NOMO-1 treated with DMSO at 0.1 percent for 48 hours (cell line): ENCODE data around the gene BDKRB2.

ENCODE experiments used
- DNase-seq: peaks from one replicate; lab custom pipeline; 2025; ENCODE audit not compliant: unreplicated experiment; lab: John Stamatoyannopoulos, UW

The BDKRB2 gene

GRCh38 chr14:96268431-96269358, 64.1 kb downstream of the BDKRB2 start:
- DNase-seq = no peak

- DNase-seq = no peak
Measured at GRCh38 chr14:96269359-96269710, 64.7 kb downstream of the BDKRB2 start.

- DNase-seq = no peak
Measured at GRCh38 chr14:96270565-96271420, 66.2 kb downstream of the BDKRB2 start.

- DNase-seq = peak; percentile 44
Measured at GRCh38 chr14:96271421-96271762, 66.8 kb downstream of the BDKRB2 start.

GRCh38 chr14:96272777-96273473, 68.3 kb downstream of the BDKRB2 start:
- no peak for DNase-seq

GRCh38 chr14:96273629-96274028, 69.0 kb downstream of the BDKRB2 start:
- DNase-seq = no peak

GRCh38 chr14:96274122-96274521, 69.5 kb downstream of the BDKRB2 start:
- DNase-seq = no peak

GRCh38 chr14:96274543-96274942, 69.9 kb downstream of the BDKRB2 start:
- no peak for DNase-seq

GRCh38 chr14:96275177-96276112, 70.8 kb downstream of the BDKRB2 start:
- peak; percentile 22 for DNase-seq

GRCh38 chr14:96277890-96278289, 73.3 kb downstream of the BDKRB2 start:
- DNase-seq = no peak

GRCh38 chr14:96279564-96279963, 74.9 kb downstream of the BDKRB2 start:
- no peak for DNase-seq

- DNase-seq = no peak
Measured at GRCh38 chr14:96280104-96280503, 75.5 kb downstream of the BDKRB2 start.

GRCh38 chr14:96281486-96281885, 76.8 kb downstream of the BDKRB2 start:
- no peak for DNase-seq

- DNase-seq = no peak
Measured at GRCh38 chr14:96284008-96284407, 79.4 kb downstream of the BDKRB2 start.

- no peak for DNase-seq
Measured at GRCh38 chr14:96284430-96284829, 79.8 kb downstream of the BDKRB2 start.

- DNase-seq = no peak
Measured at GRCh38 chr14:96285667-96286066, 81.0 kb downstream of the BDKRB2 start.

GRCh38 chr14:96286251-96286650, 81.6 kb downstream of the BDKRB2 start:
- DNase-seq = no peak

- no peak for DNase-seq
Measured at GRCh38 chr14:96287856-96288255, 83.2 kb downstream of the BDKRB2 start.
